ENCODE results near the gene ZNF786.
"Not testable (repeated sequence)": the region's sequence is repeated elsewhere in the genome, so short reads cannot be mapped to it uniquely, and the experiment has no call there.

ZNF786 gene

DNA sequence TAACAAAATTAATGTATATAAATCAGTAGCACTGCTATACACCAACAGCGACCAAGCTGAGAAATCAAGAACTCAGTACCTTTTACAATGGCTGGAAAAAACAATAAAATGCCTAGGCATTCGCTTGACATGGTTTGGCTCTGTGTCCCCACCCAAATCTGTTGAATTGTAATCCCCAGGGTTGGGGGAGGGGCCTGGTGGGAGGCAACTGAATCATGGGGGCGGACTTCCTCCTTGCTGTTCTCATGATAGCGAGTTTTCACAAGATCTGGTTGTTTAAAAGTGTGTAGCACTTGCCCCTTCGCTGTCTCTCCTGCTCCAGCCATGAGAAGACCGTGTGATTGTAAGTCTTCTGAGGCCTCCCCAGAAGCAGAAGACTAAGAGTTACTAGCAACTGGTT lies 8.6 kb downstream of the ZNF786 start:
- no peak for DNase-seq

DNA sequence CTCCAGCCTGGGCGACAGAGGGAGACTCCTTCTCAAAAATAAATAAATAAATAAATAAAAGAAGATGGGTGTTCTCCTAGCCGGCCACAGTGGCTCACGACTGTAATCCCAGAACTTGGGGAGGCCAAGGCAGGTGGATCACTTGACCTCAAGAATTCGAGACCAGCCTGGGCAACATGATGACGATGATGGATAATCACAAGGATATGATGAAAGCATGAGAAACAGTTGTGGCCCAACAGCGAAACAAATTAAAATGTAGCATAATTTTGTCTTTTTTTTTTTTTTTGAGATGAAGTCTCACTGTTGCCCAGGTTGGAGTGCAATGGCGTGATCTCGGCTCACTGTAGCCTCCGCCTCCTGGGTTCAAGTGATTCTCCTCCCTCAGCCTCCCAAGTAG lies 12.9 kb downstream of the ZNF786 start:
- DNase-seq = no peak

DNA sequence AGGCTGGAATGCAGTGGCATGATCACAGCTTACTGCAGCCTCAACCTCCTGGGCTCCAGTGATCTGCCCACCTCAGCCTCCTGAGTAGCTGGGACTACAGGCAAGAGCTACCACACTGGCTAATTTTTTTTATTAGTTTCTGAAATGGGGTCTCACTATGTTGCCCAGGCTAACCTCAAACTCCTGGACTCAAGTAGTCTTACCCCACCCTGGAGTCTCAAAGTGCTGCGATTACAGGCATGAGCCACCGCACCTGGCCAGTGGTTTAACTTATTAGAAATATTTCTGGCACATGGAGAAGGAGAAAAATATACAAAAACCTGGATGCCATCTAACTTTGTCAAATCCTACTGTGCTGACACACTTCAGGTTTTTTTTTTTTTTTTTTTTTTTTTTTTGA lies 15.2 kb downstream of the ZNF786 start:
- no peak for DNase-seq

DNA sequence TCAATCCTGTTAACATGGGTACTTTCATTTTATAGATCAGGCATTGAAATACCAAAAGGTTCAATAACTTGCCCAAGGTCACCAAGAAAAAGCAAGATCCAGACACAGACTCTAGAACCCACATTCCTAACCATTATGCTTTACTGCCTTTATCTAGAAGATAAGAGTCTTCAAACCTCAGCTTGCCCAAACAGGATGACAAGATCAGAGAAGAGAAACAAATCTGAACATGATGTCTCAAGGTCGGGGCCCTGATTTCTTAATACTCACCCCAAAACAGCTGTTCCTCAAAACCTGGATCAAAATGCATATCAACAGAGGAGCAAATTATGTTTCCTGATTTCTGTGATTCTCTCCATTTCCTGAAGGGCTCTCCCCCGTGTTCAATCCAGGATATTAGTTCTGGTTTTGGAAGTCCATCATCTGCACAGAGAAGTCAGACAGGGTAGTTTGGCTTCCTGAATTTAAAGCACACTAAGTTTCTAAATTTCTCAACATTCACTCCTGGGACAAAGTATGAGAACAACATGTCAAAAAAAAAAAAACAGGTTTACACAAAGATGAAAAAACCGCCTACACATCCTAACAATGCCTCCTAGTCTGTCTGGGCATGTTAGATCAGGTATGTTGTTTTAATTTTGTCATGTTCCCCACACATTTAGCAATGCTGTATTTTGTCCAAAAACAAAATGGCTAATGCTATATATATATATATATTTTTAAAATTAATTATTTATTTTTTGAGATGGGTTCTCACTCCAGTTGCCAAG lies 16.2 kb downstream of the ZNF786 start:
- DNase-seq = no peak

DNA sequence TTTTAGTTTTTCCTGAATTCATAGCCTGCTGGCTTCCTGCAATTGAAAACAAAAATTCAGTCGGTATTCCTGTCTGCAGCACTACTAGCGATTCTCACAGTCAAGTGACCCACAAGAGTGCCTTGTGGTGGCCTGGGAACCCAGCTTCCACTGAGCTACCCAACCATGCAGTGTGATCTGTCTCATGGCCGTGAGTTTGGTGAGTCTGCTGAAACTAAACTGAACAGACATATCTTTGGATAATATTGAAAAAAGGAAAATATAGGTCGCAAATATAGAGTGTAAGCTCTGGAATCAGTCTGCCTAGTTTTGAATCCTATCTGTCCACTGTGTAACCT lies 18.1 kb downstream of the ZNF786 start:
- no peak for DNase-seq

DNA sequence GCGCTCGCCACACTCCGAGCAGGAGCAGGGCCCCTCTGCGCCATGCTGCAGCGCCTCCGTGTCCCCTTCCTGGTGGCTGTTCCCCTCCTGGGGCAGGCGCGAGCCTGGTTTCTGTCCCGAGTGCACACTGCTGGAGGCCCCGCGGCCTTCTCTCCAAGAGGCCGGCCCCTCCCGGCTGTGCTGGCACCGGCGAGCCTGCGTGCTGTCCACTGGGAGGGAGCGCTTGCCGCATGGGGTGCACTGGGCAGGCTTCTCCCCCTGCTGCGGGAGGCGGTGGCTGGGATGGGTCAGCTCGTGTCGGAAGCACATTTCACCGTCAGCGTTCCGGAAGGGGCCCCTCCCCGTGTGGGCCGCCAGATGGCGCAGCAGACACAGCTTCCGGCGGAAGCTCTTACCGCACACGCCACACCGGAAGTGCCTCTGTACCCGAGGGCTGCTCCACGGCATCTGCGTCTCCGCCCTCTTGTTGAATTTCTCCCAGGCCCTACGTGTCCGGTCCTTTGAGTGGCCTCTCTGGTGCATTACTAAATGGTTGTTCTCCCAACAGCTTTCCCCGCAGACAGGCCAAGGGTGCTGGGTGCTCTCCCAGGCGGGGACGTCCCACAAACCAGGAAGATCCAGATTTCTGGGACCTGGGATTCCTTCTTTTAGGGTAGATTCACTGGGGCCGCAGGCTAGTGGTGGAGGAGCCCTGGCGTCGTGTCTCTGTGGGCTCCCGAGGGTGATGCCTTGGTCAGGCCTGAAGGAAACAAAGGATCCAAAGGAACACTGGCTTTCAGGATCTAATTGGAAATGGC lies 18.7 kb downstream of the ZNF786 start:
- DNase-seq = no peak

DNA sequence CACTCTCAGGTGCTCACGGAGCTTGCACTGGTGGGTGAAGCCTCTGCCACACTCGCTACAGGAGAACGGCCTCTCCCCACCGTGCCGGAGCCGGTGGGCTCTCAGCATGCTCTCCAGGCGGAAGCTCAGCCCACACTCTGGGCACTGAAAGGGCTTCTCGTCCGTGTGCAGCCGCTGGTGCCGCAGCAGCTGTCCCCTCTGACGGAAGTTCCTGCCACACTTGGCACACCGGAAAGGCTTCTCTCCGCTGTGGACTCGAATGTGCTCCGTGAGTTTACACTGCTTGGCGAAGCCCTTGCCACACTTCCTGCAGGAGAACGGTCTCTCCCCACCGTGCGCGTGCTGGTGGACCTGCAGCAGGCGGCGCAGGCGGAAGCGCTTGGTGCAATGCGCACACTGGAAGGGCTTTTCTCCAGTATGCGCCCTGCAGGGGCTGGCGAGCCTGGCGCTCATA lies 19.3 kb downstream of the ZNF786 start:
- no peak for DNase-seq

DNA sequence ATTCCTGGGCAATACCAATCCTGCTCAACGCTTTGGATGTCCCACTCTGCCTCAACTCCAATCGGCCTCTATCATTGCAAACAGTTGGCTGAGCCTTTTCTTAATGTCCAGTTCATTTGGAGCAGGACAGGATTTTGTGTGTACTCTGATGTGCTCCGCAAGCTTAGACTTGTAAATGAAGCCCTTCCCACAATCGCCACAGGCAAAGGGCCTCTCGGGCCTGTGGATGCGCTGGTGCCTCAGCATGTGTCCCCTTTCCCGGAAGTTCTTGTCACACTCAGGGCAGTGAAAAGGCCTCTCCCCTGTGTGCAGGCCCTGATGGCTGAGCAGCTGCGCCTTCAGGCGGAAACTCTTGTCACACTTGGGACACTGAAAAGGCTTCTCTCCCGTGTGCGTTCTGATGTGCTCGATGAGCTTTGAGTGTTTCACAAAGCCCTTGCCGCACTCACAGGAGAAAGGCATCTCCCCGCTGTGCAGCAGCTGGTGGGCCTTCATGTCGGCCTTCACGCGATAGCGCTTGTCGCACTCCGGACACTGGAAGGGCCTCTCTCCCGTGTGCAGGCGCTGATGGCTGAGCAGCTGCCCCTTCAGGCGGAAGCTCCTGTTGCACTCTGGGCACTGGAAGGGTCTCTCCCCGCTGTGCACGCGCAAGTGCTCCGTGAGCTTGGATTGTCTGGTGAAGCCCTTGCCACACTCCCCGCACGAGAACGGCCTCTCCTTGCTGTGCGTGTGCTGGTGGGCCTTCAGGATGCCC lies 20.0 kb downstream of the ZNF786 start:
- DNase-seq = no peak

DNA sequence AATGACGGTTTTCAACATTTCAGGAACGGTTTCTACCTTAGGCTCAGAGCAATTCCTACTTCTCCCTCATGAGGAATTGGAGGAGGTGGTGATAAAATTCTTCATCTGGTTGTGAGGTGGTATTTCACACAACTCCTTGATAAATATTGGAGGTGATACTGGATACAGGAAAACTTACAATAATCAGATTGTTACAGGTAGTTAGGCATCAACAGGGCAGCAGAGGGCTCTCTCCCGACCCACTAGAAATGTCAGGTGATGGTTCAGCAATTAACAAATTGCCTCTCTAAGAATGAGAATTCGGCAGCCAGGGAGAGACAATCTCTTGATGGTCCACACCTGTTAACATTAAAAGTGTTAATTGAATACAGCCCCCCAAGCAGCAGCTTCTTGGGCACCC lies 22.6 kb downstream of the ZNF786 start:
- DNase-seq = no peak

DNA sequence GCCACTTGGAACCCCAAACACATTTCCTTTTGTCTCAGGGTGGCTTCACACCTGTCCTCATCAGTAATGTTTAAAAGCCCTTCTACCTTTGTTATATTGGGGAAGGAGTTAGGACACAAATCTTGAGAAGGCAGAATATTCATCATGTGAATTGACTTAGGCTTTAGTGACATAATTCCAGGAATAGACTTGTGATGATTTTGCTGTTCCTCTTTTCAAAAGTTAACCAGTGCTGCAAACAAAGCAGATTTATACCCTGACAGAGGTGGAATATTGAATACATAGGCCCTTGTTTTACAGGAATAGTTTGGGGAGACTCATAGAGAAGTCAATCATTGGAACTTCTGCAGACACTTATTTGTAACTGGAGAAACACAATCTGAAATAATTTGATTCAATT lies 27.0 kb downstream of the ZNF786 start:
- no peak for DNase-seq

DNA sequence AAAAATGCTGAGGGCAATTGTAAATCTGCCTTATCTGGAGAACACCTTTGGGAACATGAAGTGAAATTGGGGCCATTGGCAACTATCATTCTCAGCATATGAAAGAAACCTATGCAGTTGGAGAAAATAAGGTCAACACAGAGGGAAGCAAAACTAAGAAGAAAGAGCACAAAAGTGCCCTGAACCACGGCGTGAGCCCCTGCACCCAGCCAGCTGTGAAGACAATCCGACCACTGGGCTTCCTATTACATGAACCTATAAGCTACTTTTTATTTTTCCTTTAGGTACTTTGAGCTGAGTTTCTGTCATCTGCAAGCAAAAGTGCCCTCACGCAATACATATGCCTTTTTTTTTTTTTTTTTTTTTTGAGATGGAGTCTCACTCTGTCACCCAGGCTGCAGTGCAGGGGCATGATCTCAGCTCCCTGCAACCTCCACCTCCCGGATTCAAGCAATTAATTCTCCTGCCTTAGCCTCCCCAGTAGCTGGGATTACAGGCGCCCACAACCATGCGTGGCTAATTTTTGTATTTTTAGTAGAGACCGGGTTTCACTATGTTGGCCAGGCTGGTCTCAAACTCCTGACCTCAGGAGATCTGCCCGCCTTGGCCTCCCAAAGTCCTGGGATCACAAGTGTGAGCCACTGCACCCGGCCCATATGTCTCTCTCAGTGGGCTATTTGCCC lies 28.2 kb downstream of the ZNF786 start:
- not testable (repeated sequence) for DNase-seq

DNA sequence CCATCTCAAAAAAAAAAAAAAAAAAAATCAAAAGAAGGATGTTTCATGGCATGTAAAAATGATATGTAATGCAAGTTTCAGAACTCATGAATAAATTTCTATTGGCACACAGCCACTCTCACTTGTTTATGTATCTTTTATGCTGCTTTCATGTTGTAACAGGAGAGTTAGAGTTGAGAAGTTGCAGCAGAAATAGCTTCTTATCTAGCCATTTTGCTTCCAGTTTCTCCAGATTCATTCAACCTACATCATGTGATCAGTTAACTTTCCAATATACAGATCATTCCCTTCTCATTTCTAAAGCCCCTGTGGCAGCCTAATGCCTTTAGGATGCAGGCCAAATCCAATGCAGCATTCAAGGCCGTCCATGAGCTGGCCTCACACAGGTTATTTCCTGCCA lies 30.4 kb downstream of the ZNF786 start:
- no peak for DNase-seq

DNA sequence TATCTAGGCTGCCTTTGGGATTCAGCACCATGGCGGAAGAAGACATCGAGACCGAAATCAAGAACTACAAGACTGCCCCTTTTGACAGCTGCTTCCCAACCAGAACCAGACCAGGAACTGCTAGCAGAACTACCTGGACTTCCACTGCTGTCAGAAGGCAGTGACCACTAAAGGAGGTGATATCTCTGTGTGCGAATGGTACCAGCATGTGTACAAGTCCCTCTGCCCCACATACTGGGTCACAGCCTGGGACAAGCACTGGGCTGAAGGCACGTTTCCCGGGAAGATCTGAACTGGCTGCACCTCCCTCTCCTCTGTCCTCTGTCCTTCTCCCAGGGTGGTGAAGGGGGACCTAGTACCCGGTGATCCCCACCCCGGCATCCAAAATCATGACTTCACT lies 36.6 kb downstream of the ZNF786 start:
- no peak for DNase-seq

DNA sequence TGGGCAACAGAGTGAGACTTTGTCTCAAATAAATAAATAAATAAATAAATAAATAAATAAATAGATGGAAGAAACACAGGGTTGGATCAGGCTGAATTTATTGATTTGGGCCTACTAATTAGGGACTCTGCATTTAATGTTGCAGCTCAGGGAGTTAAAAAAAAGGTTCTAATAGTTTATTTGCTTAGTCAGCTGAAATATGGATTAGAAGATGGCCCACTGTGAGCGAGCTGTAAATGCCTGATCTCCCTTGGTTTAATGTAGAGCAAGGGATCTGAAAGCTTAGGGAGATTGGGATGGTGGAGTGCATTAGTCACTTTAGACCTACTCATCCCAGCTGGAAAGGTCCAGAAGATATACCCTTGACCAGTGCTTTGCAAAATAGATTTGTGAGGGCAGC lies 37.1 kb downstream of the ZNF786 start:
- no peak for DNase-seq

DNA sequence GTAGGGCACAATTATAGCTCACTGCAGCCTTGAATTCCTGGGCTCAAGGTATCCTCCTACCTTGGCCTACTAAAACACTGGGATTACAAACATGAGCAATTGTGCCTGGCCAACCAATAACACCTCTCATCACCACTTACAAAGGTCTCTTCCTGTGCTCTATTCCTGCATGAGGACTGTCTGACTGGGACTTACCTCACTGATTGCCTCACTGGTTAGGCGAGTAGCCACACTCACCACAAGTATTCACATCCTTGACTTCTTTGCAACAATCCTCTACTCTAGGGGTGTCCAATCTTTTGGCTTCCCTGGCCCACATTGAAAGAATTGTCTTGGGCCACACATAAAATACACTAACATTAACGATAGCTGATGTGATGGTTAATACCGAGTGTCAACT lies 39.6 kb downstream of the ZNF786 start:
- no peak for DNase-seq

DNA sequence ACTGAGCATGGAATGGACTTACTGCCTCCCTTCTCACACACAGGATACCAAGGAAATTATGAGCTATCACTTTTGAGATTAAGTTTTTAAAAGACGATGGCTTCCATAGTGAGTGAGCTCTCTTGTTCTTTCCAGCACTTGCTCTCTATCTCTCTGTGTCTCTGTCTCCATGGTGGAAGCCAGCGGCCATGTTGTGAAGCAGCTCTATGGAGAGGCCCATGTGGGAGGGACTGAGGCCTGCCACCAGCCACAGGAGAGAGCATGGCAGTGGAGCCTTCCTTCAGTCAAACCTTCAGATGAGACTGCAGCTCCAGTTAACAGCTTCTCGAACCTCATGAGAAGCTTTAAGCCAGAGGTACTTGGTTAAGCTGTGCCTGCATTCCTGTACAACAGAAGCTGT lies 41.7 kb downstream of the ZNF786 start:
- no peak for DNase-seq

DNA sequence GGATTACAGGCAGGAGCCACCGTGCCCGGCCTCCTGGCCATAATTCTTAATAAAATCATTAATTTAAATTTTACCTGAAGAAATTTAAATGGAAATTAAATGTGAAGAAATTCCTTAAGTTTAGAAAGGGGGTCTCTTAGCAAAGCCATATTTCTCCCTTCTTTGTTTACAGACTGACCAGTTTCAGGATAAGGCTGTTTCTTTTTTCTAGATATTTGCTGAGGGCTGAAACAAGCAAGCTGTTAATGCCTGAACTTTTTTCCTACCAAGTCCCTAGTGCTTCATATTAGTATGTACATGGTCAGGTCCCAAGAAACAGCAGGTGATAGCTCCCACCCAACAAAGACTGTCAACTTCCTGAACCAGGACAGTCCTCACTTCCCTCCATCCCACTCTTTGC lies 44.1 kb downstream of the ZNF786 start:
- DNase-seq = no peak

DNA sequence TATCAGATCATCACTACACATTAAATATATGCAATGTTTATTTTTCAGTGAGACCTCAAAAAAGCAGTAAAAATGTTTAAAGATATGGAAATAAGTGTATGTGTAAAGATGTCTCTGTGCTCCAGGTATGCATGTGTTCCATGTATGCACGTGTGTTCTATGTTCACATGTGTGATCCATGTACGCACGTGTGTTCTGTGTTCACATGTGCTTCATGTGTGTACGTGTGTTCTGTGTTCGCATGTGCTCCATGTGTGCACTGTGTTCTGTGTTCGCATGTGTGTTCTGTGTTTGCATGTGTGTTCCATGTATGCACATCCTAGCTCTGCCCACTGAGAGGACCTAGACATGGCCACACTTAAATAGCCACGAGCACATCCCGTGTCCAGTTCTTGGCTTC lies 46.6 kb downstream of the ZNF786 start:
- DNase-seq = no peak

DNA sequence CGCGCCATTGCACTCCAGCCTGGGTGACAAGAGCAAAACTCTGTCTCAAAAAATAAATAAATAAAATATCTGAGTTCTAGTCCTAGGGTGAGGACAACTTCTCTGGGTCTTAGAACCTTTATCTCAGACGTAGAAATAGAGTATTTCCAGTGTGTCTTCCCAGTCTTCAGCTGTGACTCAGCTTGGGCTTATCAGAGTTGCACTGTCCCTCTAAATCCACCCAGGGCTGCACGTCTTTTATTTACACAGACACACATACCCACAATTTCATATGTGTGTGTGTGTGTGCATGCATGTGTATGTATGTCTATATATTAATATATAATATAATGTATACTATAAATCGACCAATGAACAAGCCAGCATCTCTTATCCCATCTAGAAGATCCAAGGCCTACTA lies 49.2 kb downstream of the ZNF786 start:
- DNase-seq = no peak

DNA sequence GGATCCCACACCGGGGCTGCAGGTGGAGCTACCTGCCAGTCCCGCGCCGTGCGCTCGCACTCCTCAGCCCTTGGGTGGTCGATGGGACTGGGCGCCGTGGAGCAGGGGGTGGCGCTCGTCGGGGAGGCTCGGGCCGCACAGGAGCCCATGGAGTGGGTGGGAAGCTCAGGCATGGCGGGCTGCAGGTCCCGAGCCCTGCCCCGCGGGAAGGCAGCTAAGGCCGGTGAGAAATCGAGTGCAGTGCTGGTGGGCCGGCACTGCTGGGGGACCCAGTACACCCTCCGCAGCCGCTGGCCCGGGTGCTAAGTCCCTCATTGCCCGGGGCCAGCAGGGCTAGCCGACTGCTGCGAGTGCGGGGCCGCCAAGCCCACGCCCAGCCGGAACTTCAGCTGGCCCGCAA lies 51.9 kb downstream of the ZNF786 start:
- not testable (repeated sequence) for DNase-seq

DNA sequence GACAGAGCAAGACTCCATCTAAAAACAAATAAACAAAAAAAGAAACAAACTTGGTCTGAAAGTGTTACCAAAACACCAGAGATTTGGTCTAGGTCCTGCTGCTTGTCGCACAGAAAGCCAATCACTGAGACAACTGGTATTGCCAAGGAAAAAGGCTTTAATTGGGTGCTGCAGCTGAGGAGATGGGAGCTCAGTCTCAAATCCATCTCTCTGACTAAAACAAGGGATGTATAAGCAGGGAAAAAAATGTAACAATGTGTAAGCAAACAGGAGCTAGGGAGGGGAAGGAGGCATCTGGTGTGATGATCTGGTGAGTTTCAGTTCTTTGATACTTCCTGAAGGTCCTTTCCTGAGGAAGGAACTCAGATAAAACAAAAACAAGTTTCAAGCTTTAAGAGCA lies 53.8 kb downstream of the ZNF786 start:
- no peak for DNase-seq

DNA sequence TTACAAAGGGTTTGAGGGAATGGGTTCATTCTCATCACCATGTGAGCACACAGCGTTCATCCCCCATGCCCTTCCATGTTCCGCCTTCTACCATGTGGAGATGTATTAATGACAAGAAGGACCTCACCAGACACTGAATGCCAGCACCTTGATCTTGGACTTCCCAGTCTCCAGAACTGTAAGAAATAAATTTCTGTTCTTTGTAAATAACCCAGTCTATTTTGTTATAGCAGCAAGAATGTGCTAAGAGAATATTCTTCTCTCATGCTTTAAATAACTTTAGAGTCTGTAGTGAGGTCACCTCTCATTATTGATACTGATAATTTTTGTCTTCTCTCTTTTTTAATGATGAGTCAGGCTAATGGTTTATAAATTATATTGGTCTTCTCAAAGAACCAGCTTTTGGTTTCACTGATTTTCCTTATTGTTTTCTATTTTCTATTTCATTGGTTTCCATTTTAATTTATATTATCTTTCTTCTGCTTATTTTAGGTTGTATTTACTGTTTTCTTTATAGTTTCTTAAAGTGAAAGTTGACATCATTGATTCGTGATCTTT lies 59.1 kb downstream of the ZNF786 start:
- DNase-seq = no peak

DNA sequence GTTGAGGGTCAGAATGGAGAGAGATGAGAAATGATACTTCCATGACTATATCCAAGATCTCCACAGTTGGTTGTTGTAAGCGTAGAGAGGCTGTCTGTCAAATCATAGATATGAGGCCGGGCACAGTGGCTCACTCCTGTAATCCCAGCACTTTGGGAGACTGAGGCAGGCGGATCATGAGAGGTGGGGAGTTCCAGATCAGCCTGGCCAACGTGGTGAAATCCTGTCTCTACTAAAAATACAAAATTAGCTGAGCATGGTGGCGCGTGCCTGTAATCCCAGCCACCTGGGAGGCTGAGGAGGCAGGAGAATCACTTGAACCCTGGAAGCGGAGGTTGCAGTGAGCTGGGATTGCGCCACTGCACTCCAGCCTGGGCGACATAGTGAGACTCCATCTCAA lies 60.1 kb downstream of the ZNF786 start:
- not testable (repeated sequence) for DNase-seq

Measured in cortex of kidney (tissue), 1 donor.